Trophoblast cell (in vitro differentiated cells and primary cell): ENCODE data around the gene BCAS4.

Experiments used
- DNase-seq, 2 donors: peaks; one replicate each; pipeline ENCODE4 v3.0.0-alpha.2; 2016
- H2AFZ ChIP-seq: 2 replicates; pipeline ENCODE4 v1.6.1; 2013; ENCODE audit warnings: low read length, moderate library complexity, mild to moderate bottlenecking; ENCODE audit not compliant: insufficient read depth, poor library complexity
- H2AK5ac ChIP-seq: 2 replicates; pipeline ENCODE4 v1.6.1; 2013; ENCODE audit warnings: mild to moderate bottlenecking, low read length
- H2BK120ac ChIP-seq: 2 replicates; pipeline ENCODE4 v1.6.1; 2013; ENCODE audit warnings: low read length, mild to moderate bottlenecking, moderate library complexity; ENCODE audit not compliant: insufficient read depth, poor library complexity
- H2BK12ac ChIP-seq: 2 replicates; pipeline ENCODE4 v1.6.1; 2013; ENCODE audit warnings: mild to moderate bottlenecking, low read length, moderate library complexity
- H2BK5ac ChIP-seq: 2 replicates; pipeline ENCODE4 v1.6.1; 2013; ENCODE audit warnings: low read length, low read depth, moderate library complexity, mild to moderate bottlenecking; ENCODE audit not compliant: poor library complexity
- H3K14ac ChIP-seq: 2 replicates; pipeline ENCODE4 v1.6.1; 2013; ENCODE audit warnings: mild to moderate bottlenecking, low read length
- H3K18ac ChIP-seq: 2 replicates; pipeline ENCODE4 v1.6.1; 2013; ENCODE audit warnings: mild to moderate bottlenecking, low read length
- H3K23ac ChIP-seq: 2 replicates; pipeline ENCODE4 v1.6.1; 2013; ENCODE audit warnings: low read length
- H3K27ac ChIP-seq: 2 replicates; pipeline ENCODE4 v1.5.1; 2013; ENCODE audit warnings: low read depth, mild to moderate bottlenecking, inconsistent platforms, low read length, moderate library complexity
- H3K27me3 ChIP-seq: 2 replicates; pipeline ENCODE4 v1.6.1; 2013; ENCODE audit warnings: inconsistent platforms, mild to moderate bottlenecking, low read length, moderate library complexity; ENCODE audit not compliant: insufficient read depth
- H3K36me3 ChIP-seq, 2 experiments: 1 replicate in 1 of 2; 2 replicates in 1 of 2; pipeline ENCODE4 v1.6.1; 2013; ENCODE audit warnings: low read length in 2 of 2, mild to moderate bottlenecking in 2 of 2, moderate library complexity in 1 of 2; ENCODE audit not compliant: insufficient read depth in 2 of 2, control insufficient read depth in 1 of 2
- H3K4ac ChIP-seq: 2 replicates; pipeline ENCODE4 v1.6.1; 2013; ENCODE audit warnings: low read depth, mild to moderate bottlenecking, low read length, moderate library complexity
- H3K4me1 ChIP-seq, 2 experiments: 1 replicate in 1 of 2; 2 replicates in 1 of 2; pipeline ENCODE4 v1.6.1; 2013; ENCODE audit warnings: low read length in 2 of 2, mild to moderate bottlenecking in 2 of 2, moderate library complexity in 1 of 2; ENCODE audit not compliant: insufficient read depth in 2 of 2, control insufficient read depth in 1 of 2
- H3K4me2 ChIP-seq: 2 replicates; pipeline ENCODE4 v1.6.1; 2013; ENCODE audit warnings: inconsistent platforms, mild to moderate bottlenecking, low read length, moderate library complexity
- H3K4me3 ChIP-seq: 2 replicates; pipeline ENCODE4 v1.5.1; 2013; ENCODE audit warnings: mild to moderate bottlenecking, low read depth, low read length, inconsistent platforms
- H3K79me1 ChIP-seq: one replicate; pipeline ENCODE4 v1.6.1; 2013; ENCODE audit warnings: low read length
- H3K79me2 ChIP-seq: 2 replicates; pipeline ENCODE4 v1.6.1; 2013; ENCODE audit warnings: low read length, mild to moderate bottlenecking; ENCODE audit not compliant: control insufficient read depth, insufficient read depth, poor library complexity
- H3K9ac ChIP-seq: 2 replicates; pipeline ENCODE4 v1.6.1; 2013; ENCODE audit warnings: mild to moderate bottlenecking, low read length
- H3K9me3 ChIP-seq: 2 replicates; pipeline ENCODE4 v1.6.1; 2013; ENCODE audit warnings: low read depth, mild to moderate bottlenecking, control low read depth, inconsistent platforms, low read length; ENCODE audit not compliant: insufficient read depth
- H4K12ac ChIP-seq: 2 replicates; pipeline ENCODE4 v1.6.1; 2013; ENCODE audit warnings: low read depth, mild to moderate bottlenecking, low read length, moderate library complexity
- H4K8ac ChIP-seq: 2 replicates; pipeline ENCODE4 v1.6.1; 2013; ENCODE audit warnings: low read depth, mild to moderate bottlenecking, low read length, moderate library complexity
- H4K91ac ChIP-seq: one replicate; pipeline ENCODE4 v1.6.1; 2013; ENCODE audit warnings: low read depth, mild to moderate bottlenecking, low read length, moderate library complexity
- WGBS: extraction: QIAGEN DNeasy Blood & Tissue Kit; methylation state at CpG from one replicate; pipeline ENCODE4 v1.1.7; 2013; ENCODE audit warnings: missing lambda C conversion rate; ENCODE audit not compliant: insufficient read length, insufficient coverage; ENCODE audit errors: extremely low coverage; 5-methylcytosine and 5-hydroxymethylcytosine counted together

The BCAS4 gene

DNA sequence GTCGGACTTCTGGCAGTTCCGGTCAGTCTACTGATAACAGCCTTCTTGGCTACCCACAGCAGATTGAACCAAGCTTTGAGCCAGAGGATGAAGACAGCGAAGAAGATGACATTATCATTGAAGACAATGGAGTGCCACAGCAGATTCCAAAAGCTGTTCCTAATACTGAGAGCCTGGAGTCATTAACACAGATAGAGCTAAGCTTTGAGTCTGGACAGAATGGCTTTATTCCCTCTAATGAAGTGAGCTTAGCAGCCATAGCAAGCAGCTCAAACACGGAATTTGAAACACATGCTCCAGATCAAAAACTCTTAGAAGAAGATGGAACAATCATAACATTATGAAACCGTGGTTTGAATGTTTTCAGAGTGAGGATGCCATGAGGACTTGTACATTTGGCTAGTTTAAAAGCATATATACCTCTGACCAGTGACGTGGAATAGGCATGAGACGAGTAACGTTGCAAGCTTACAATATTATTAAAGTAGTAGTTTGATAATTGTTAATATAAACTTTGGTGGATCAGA is 44.7 kb upstream of the BCAS4 start:
- Histone ChIP-seq H3K79me2 (peaks cover 2% of the 10 kb centered on the region), H3K9me3 (no peaks in the 10 kb centered on the region), H3K23ac (no peak overlapping the region), H3K4me1 (peaks cover 0 to 9% of the 10 kb centered on the region in 2 experiments), H2AK5ac (no peak overlapping the region), H3K36me3 (peaks cover 16 to 19% of the 10 kb centered on the region in 2 experiments), H2BK12ac (no peak overlapping the region), H3K4me3 (no peak overlapping the region), H3K4ac (no peak overlapping the region), H2BK120ac (no peak overlapping the region), H3K4me2 (no peak overlapping the region), H4K8ac (no peak overlapping the region), H3K27me3 (no peaks in the 10 kb centered on the region), H3K79me1 (peaks cover 3% of the 10 kb centered on the region), H3K18ac (no peak overlapping the region), H2BK5ac (no peak overlapping the region), H2AFZ (no peak overlapping the region), H3K14ac (no peak overlapping the region), H4K12ac (no peak overlapping the region), H3K9ac (no peak overlapping the region), H3K27ac (no peak overlapping the region), H4K91ac (no peak overlapping the region)
- DNase-seq: no peak
- WGBS: 100% methylated on average over 1 of the region's 8 CpGs

GRCh38 chr20:50753152-50753551 is 41.7 kb upstream of the BCAS4 start:
- Histone ChIP-seq H3K9me3 (no peaks in the 10 kb centered on the region), H3K4me2 (no peak overlapping the region), H3K4me3 (no peak overlapping the region), H3K23ac (no peak overlapping the region), H3K27me3 (no peaks in the 10 kb centered on the region), H3K9ac (no peak overlapping the region), H3K36me3 (peaks cover 13 to 16% of the 10 kb centered on the region in 2 experiments), H3K18ac (no peak overlapping the region), H3K27ac (no peak overlapping the region), H3K79me1 (no peaks in the 10 kb centered on the region), H4K91ac (no peak overlapping the region), H4K12ac (no peak overlapping the region), H3K4ac (no peak overlapping the region), H3K4me1 (peaks cover 0 to under 1% of the 10 kb centered on the region in 2 experiments), H2BK120ac (no peak overlapping the region), H2AK5ac (no peak overlapping the region), H3K14ac (no peak overlapping the region), H2AFZ (no peak overlapping the region), H2BK12ac (no peak overlapping the region), H3K79me2 (no peaks in the 10 kb centered on the region), H4K8ac (no peak overlapping the region), H2BK5ac (no peak overlapping the region)
- WGBS: no CpG with 5 or more reads among the region's 3 CpGs
- no peak for DNase-seq

DNA sequence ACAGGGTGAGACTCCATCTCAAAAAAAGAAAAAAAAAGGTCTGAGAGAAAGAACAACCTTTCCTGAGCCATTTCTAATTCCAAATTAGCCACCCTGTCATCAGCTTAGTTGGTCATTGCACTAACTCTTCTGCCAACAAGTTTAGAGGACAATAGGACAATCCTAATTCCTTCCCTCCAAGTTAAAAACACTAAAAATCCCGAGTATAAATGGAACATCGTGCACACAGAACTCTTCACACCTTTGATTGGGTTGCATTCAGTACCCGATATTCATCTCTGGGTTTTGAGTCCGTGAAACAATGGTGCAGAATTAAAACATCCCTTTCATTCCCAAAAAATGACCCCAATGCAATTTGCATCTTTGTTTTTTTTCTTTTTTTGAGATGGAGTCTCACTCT is 40.4 kb upstream of the BCAS4 start:
- Histone ChIP-seq H3K14ac (no peak overlapping the region), H2BK120ac (no peak overlapping the region), H4K91ac (no peak overlapping the region), H3K27me3 (no peaks in the 10 kb centered on the region), H2BK12ac (no peak overlapping the region), H3K4me2 (no peak overlapping the region), H3K79me1 (no peaks in the 10 kb centered on the region), H3K27ac (no peak overlapping the region), H3K9ac (no peak overlapping the region), H3K36me3 (peaks cover 8 to 11% of the 10 kb centered on the region in 2 experiments), H2AK5ac (no peak overlapping the region), H3K23ac (no peak overlapping the region), H3K79me2 (no peaks in the 10 kb centered on the region), H4K12ac (no peak overlapping the region), H3K18ac (no peak overlapping the region), H4K8ac (no peak overlapping the region), H3K9me3 (no peaks in the 10 kb centered on the region), H2BK5ac (no peak overlapping the region), H3K4me1 (peaks cover 0 to 2% of the 10 kb centered on the region in 2 experiments), H3K4me3 (no peak overlapping the region), H3K4ac (no peak overlapping the region), H2AFZ (no peak overlapping the region)
- no peak for DNase-seq
- no CpG with 5 or more reads among the region's 4 CpGs for WGBS

GRCh38 chr20:50756447-50756846 is 38.4 kb upstream of the BCAS4 start:
- no peak overlapping the region for H3K23ac ChIP-seq
- H4K8ac ChIP-seq: no peak overlapping the region
- no peak overlapping the region for H4K91ac ChIP-seq
- H3K27ac ChIP-seq: no peak overlapping the region
- no peak overlapping the region for H3K4me2 ChIP-seq
- no peak overlapping the region for H2BK12ac ChIP-seq
- no peak overlapping the region for H2BK120ac ChIP-seq
- no peak overlapping the region for H3K4ac ChIP-seq
- H3K79me1 ChIP-seq: peaks cover 8% of the 10 kb centered on the region
- no peak overlapping the region for H2AK5ac ChIP-seq
- H3K14ac ChIP-seq: no peak overlapping the region
- no peaks in the 10 kb centered on the region for H3K79me2 ChIP-seq
- peaks cover 0 to 3% of the 10 kb centered on the region in 2 experiments for H3K4me1 ChIP-seq
- peaks cover 2% of the 10 kb centered on the region in 2 experiments for H3K36me3 ChIP-seq
- no peak overlapping the region for H2AFZ ChIP-seq
- H2BK5ac ChIP-seq: no peak overlapping the region
- H3K9ac ChIP-seq: no peak overlapping the region
- H3K4me3 ChIP-seq: no peak overlapping the region
- no CpG with 5 or more reads among the region's 2 CpGs for WGBS
- no peak for DNase-seq
- H3K27me3 ChIP-seq: no peaks in the 10 kb centered on the region
- no peak overlapping the region for H3K18ac ChIP-seq
- no peak overlapping the region for H4K12ac ChIP-seq
- no peaks in the 10 kb centered on the region for H3K9me3 ChIP-seq
